GM23248 (cell line): ENCODE results near the gene ERBB4.

Source experiments
- EZH2 ChIP-seq: fragments of 200-600 bp; sonication (generic); IDR thresholded peaks from 2 replicates; pipeline ENCODE4 v1.6.1; 2018; ENCODE audit warnings: antibody characterized with exemption, mild to moderate bottlenecking; ENCODE audit not compliant: insufficient read depth, poor library complexity, severe bottlenecking
- EZH2phosphoT487 ChIP-seq: fragments of 200-600 bp; sonication (generic); IDR thresholded peaks from 2 replicates; pipeline ENCODE4 v1.6.1; 2018; ENCODE audit warnings: antibody characterized with exemption, moderate library complexity, mild to moderate bottlenecking, low read depth; ENCODE audit not compliant: insufficient read depth

DNA sequence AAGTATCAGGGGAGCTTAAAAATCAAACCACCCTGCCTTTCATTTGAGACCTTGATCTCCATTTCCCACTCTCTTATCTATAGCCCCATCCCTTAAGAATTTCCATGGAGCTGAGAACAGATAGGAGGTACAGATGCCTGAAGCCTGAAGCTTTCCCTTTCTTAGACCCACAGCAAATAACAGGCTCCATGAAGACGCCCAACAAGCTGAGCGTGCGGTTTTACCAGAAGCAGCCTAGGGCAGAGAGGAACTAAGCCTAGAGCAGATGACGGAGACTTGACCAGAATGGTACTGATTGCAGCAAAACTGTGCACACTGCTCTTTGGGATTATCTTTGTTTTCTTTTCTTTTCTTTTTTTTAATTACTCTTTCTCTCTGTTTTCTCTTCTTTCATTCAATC lies 1.7 kb upstream of the ERBB4 start:
- no peak for TF ChIP-seq EZH2phosphoT487
- TF ChIP-seq EZH2 = no peak
